Activated CD4-positive, alpha-beta T cell treated with anti-CD3 and anti-CD28 coated beads, Interleukin-2, amount 50 U/mL, for 1 hour (primary cell): ENCODE results near the gene ZCCHC24.
"Not testable (repeated sequence)": the region's sequence is repeated elsewhere in the genome, so short reads cannot be mapped to it uniquely, and the experiment has no call there.

ENCODE experiments used
- DNase-seq: peaks from one replicate; pipeline ENCODE4 v3.0.0-alpha.2; 2020

ZCCHC24 gene

DNA sequence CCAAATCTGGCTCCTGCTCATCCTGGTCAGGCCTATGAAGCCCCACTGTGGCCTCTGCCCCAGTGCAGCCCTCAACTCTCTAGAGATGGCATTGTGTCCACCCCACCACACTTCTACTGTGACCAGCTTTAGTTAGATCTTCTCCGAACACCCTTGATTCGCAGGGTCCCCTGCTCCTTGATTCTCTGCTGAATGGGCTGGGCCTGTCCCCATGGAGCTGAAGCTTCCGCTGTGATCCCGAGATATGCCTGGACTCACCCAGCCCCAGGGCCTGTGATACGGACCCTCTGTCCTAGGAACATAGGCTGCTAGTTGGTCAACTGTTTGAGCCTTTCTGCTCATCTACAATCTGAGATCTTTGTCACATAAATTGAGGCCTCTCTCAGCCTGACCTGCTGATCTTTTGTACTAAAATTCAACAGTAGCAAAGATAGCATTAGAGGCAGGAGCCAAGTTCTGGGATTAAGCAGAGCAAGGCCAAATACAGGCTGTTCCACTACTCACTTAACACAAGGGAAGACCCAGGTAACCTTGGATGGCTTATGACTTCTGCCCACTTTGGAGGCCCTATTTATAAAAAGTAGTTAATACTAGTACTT lies 104.7 kb downstream of the ZCCHC24 start:
- DNase-seq, result no peak

DNA sequence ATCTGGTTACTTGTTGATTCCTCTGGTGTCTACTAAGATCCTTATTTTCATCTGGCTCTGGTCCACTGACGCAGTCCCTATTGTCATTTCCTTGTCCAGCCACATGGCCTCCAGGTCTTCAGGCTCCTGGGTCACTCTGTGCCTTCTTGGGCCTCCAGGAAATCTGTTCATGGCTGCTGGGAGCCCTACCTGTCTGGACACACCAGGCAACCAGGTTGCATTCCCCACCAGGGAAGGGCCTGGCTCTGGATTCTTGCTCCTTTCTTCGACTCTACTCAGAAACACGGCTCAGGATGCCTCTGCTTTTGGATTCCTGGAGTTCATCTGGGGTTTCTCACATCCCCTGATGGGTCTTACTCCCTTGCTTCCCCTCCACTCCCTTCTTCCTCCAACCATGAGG lies 106.2 kb downstream of the ZCCHC24 start:
- DNase-seq, result no peak

DNA sequence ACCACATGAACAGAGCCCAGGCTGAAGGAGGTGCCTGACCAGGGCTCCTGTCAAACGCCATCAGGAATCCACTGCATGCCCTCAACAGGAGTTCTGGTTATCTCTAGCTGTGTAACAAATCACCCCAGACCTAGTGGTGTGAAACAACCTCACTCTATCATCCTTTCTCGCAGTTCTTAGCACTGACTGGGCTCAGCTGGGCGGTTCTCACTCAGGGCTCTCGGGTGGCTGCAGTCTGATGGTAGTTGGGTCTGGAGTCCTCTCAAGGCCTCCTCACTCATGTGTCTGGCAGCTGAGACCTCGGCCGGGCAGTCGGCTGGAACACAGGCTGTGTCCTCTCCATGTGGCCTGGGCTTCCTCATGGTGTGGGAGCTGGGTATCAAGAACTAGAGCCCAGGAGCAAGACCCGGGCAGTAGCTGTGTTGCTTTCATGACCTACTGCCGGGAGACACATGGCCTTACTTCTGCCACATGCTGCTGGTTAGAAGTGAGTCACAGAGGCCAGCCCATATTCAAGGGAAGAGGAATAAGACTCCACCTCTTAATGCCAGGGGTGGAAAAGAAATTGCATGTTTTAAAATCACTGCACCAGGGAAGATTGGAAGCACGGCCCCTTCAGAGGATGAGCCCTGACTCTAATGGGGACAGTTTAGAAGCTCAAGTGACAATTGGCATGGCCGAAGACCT lies 107.5 kb downstream of the ZCCHC24 start:
- not testable (repeated sequence) for DNase-seq

- no peak for DNase-seq
Observed at GRCh38 chr10:79336739-79337138, 108.7 kb downstream of the ZCCHC24 start.

- DNase-seq, result no peak
Observed at GRCh38 chr10:79336276-79336675, 109.1 kb downstream of the ZCCHC24 start.

- no peak for DNase-seq
Observed at GRCh38 chr10:79335470-79336235, 109.8 kb downstream of the ZCCHC24 start.

- DNase-seq, result no peak
Observed at GRCh38 chr10:79335094-79335469, 110.3 kb downstream of the ZCCHC24 start.

GRCh38 chr10:79334573-79334972 lies 110.9 kb downstream of the ZCCHC24 start:
- no peak for DNase-seq

- no peak for DNase-seq
Observed at GRCh38 chr10:79333513-79333912, 111.9 kb downstream of the ZCCHC24 start.

DNA sequence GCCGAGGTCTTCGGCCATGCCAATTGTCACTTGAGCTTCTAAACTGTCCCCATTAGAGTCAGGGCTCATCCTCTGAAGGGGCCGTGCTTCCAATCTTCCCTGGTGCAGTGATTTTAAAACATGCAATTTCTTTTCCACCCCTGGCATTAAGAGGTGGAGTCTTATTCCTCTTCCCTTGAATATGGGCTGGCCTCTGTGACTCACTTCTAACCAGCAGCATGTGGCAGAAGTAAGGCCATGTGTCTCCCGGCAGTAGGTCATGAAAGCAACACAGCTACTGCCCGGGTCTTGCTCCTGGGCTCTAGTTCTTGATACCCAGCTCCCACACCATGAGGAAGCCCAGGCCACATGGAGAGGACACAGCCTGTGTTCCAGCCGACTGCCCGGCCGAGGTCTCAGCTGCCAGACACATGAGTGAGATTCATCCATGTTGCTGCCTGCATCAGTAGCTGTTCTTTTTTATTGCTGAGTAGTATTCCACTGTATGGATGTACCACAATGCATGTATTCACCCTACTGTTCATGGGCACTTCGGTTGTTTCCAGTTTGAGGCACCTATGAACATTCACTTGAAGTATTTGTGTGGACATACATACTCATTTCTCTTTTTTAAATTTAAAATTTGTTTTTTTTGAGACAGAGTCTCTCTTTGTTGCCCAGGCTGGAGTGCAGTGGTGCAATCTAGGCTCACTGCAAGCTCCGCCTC lies 112.7 kb downstream of the ZCCHC24 start:
- not testable (repeated sequence) for DNase-seq
